GM18870 (cell line): ENCODE results near the gene NT5DC1.

Source experiments
- ATAC-seq: cut with Tn5 transposase; IDR thresholded peaks from one replicate; pipeline ENCODE4 v1.9.1; 2021; ENCODE audit warnings: moderate library complexity; ENCODE audit not compliant: unreplicated experiment

NT5DC1 gene

GRCh38 chr6:116133453-116133852 lies 32.8 kb downstream of the NT5DC1 start:
- ATAC-seq = no peak

GRCh38 chr6:116136373-116136772 lies 35.7 kb downstream of the NT5DC1 start:
- ATAC-seq = no peak

- no peak for ATAC-seq
Measured at GRCh38 chr6:116136933-116137340, 36.3 kb downstream of the NT5DC1 start.

GRCh38 chr6:116139917-116140316 lies 39.3 kb downstream of the NT5DC1 start:
- ATAC-seq = no peak

GRCh38 chr6:116144605-116145004 lies 44.0 kb downstream of the NT5DC1 start:
- ATAC-seq = no peak

- ATAC-seq = no peak
Measured at GRCh38 chr6:116145803-116146675, 45.4 kb downstream of the NT5DC1 start.

- no peak for ATAC-seq
Measured at GRCh38 chr6:116152620-116153019, 52.0 kb downstream of the NT5DC1 start.

GRCh38 chr6:116154887-116155286 lies 54.2 kb downstream of the NT5DC1 start:
- ATAC-seq = no peak

- no peak for ATAC-seq
Measured at GRCh38 chr6:116156405-116157326, 56.0 kb downstream of the NT5DC1 start.

GRCh38 chr6:116157391-116157790 lies 56.7 kb downstream of the NT5DC1 start:
- no peak for ATAC-seq

- ATAC-seq = no peak
Measured at GRCh38 chr6:116158641-116159040, 58.0 kb downstream of the NT5DC1 start.

GRCh38 chr6:116159782-116160524 lies 59.3 kb downstream of the NT5DC1 start:
- peak; percentile 83 for ATAC-seq

GRCh38 chr6:116165596-116165995 lies 64.9 kb downstream of the NT5DC1 start:
- ATAC-seq = no peak

GRCh38 chr6:116166369-116166768 lies 65.7 kb downstream of the NT5DC1 start:
- ATAC-seq = no peak

- no peak for ATAC-seq
Measured at GRCh38 chr6:116168148-116168547, 67.5 kb downstream of the NT5DC1 start.

- ATAC-seq = no peak
Measured at GRCh38 chr6:116169880-116170279, 69.2 kb downstream of the NT5DC1 start.

- ATAC-seq = no peak
Measured at GRCh38 chr6:116170358-116171057, 69.9 kb downstream of the NT5DC1 start.

- no peak for ATAC-seq
Measured at GRCh38 chr6:116173928-116174327, 73.3 kb downstream of the NT5DC1 start.

GRCh38 chr6:116175344-116175743 lies 74.7 kb downstream of the NT5DC1 start:
- ATAC-seq = no peak

GRCh38 chr6:116176596-116176995 lies 75.9 kb downstream of the NT5DC1 start:
- no peak for ATAC-seq
